ENCODE measurements around the gene TRIM10.
A peak's percentile ranks its signal among the peaks of the same experiment; 100 is the strongest.
"Not testable (repeated sequence)": the region's sequence is repeated elsewhere in the genome, so short reads cannot be mapped to it uniquely, and the experiment has no call there.

TRIM10 gene

DNA sequence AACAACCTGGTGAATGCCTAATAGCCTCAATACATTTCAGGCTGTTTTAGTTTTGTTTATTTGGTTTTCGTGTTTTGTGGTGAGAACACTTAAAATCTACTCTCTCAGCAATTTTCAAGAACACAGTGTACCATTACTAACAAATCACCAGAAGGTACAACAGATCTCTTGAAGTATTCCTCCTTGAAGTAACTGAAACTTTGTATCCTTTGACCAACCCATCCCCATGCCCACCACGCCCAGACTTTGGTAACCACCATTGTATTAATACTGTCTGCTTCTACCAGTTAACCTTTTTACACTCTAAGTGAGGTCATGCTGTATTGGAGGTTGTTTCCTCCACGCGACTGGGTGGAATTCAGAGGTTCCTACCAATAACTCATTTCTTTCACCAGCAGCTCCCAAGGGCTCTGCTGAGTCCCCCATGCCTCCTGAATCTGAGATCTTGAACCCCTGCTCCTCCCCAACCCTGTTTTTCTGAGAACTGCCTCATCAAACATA, 30.8 kb downstream of the TRIM10 start:
- no peak for DNase-seq (ENCODE audit: low read depth in 2 of 2)

GRCh38 chr6:30129265-30130178, 31.5 kb downstream of the TRIM10 start:
- DNase-seq (ENCODE audit: low read depth in 2 of 2), result no peak

GRCh38 chr6:30127238-30128093, 33.5 kb downstream of the TRIM10 start:
- DNase-seq (ENCODE audit: low read depth in 2 of 2), result no peak

DNA sequence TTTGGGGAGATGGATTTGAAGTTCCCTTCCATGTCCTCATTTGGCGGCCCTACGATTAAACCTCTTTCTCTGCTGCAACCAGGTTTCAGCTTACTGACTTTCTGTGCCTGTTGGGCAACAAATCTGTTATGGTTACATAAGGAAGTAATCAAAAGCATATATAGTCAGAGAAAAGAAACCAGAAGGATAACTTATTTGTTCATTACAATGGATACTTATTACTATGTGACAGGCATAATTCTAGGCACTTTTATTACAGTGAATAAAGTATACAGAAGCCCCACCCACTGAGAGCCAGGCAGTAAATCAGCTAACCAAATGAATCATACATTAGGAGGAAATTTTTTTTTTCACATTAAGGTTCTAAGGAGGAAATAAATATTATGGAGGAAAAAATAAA, 38.5 kb downstream of the TRIM10 start:
- DNase-seq (ENCODE audit: low read depth in 2 of 2), result no peak

DNA sequence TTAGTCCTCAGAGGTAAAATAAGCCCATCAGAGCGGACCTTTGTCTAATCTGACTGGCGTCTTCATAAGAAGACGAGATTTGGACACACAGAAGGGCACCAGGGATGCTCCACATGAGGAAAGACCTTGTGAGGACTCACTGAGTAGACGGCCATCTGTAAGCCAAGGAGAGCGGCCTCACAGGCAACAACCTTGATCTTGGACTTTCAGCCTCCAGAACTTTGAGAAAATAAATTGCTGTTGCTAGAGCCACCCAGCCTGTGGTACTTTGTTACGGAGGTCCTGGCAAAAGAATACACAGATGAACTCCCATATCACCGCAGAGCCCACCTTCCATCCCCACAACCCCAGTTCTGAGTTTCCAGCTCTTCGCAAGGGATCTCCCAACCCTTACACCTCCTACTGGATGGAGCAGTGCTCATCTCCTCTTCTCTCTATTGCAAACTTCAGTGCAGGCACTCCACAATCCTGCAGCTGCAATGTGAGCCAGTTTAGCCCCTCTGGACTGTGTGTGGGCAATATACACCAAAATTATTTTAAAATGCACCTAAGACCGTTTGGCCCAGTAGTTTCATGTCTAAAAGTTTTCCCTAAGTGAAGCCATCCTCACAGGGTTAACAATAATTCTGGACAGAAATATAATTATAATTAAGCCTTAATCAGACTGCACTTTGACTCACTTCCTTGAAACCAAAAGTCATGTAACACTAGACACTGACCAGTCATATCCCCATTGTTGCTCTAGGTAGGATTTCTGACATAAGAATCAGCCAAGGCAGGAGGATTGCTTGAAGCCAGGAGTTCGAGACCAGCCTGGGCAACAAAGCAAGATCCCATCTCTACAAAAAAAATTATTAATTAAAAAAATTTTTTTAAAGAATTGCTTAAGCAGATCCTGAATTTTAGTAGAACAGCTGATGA, 39.3 kb downstream of the TRIM10 start:
- no peak for DNase-seq (ENCODE audit: low read depth in 2 of 2)

DNA sequence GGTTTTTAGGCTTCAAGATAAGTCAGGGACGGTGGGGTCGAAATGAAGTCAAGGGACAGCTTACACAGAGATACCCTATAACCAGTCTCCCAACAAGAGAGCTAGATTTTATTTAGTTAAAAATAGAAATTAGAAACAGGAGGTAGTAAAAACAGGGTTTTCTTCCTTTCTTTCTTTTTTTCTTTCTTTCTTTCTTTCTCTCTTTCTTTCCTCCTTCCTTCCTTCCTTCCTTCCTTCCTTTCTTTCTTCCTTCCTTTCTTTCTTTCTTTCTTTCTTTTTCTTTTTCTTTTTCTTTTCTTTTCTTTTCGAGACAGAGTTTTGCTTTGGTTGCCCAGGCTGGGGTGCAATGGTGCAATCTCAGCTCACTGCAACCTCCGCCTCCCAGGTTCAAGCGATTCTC, 42.3 kb downstream of the TRIM10 start:
- DNase-seq (ENCODE audit: low read depth in 2 of 2), result not testable (repeated sequence)

DNA sequence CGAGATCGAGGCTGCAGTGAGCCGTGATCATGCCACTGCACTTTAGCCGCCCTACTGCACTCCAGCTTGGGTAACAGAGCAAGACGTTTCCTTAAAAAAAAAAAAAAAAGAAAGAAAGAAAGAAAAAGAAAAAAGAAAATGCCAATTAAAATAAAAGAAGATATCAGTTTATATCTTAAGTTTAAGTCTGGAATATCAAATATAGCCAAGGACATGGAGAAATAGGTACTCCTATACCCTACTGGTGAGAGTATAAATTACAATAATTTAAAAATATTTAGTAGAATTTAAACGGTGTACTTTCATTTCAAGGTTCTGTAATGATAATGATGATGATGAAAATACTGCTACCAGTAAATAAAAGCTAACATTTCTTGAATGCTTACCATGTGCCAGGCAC, 44.3 kb downstream of the TRIM10 start:
- DNase-seq (ENCODE audit: low read depth in 2 of 2), result no peak

- DNase-seq (ENCODE audit: low read depth in 2 of 2), result no peak
These were observed 47.2 kb downstream of the TRIM10 start for GRCh38 chr6:30113841-30114240.

- no peak for DNase-seq (ENCODE audit: low read depth in 2 of 2)
These were observed 47.8 kb downstream of the TRIM10 start, which contains the start of gene TRIM31 for GRCh38 chr6:30113003-30113759. TSS of gene TRIM31 (minus strand) at chr6:30113090. CDS start at chr6:30112805, 285 bp downstream.

- no peak for DNase-seq (ENCODE audit: low read depth in 2 of 2)
These were observed 48.5 kb downstream of the TRIM10 start for GRCh38 chr6:30112402-30112994.

DNA sequence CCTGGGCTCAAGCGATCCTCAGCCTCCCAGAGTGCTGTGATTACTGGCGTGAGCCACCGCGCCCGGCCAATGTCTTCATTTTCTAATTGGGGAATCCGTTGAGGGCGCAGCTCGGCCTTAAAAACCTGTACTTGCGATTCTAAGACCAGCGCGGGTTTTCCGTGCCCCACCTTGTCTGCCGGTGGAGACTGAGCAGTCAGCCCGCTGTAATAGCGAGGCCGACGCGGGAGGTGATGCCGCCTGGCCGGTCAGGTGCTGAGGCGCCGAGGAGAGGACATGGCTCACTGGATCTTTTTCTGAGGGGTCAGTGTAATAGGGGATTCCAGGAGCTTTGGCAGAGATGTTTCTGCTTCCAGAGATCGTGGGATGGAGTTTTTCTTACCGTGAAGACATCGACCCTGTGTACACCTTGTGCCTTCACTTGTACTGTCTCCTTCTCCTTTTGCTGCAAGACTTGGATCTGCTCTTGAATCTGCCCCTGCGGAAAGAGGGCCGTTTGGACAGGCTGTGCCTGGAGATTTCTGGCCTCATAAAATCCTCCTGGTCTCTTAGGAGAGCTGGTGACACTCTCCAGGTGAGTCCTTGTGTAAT, 49.6 kb downstream of the TRIM10 start:
- no peak for DNase-seq (ENCODE audit: low read depth in 2 of 2)

DNA sequence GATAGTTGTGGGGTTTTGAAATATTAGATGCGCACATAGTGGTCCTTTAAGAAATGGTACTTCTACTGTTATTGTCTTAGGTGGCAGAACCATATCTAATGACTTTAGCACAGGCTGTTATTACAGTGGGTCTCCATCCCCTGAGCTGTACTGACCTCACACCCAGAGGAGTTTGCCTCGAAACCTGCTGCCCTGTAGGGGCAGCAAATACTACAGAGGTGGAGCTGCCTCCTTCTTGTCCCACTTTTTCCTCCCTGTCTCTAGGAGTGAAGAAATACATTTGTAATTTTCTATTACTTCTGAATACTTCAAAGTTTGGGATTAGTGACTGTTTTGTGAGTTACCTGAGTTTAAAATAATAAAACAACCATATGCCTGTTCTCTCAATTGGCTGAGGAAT, 56.4 kb downstream of the TRIM10 start:
- DNase-seq (ENCODE audit: low read depth in 2 of 2), result no peak

DNA sequence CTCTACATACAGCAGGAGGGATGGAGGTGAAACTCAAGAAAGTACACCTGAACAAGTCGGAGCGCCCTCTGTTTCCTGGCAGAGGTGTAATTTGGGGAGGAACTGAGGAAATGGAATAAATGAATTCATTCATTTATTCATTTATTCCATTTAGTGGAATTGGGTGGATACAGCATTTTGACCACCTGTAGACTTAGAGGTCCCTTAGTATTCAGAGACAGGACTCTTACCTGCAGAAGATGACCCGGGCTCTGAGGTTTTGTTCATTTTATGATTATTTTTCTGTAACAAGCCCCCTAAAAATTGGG, 57.2 kb downstream of the TRIM10 start:
- no peak for DNase-seq (ENCODE audit: low read depth in 2 of 2)

- peak; percentile 62 to 65 for DNase-seq (ENCODE audit: low read depth in 2 of 2)
These were observed 57.8 kb downstream of the TRIM10 start for GRCh38 chr6:30102970-30103871.

DNA sequence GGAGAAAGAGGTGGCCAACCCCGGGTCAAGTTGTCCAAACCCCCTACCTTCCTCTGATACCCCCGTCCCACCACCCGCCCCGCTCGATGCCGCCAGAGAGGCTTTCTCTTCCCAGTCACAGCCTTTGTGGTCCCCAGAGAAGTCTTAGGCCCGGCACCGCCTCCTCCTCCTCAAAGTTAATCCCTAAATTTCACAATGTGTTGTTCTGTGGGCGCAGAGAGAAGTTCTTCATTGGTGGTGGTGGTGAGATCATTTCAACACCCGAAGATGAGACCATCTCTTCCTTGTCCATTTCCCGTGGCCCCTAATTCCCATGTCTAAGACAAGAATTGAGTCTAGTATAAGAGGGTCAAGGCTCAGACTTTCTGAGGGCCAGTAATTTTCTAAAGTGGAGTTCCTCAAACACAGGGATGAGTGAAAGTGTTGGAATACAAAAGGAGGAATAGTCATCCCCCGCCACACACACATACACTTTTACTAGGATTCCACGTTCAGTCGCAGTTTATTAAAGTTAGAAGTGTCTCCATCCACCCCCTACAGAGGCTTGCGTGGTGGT, 58.5 kb downstream of the TRIM10 start:
- no peak for DNase-seq (ENCODE audit: low read depth in 2 of 2)
